Tibial artery (tissue), 4 donors: ENCODE data around the gene ALOX5AP.
A peak's percentile ranks its signal among the peaks of the same experiment; 100 is the strongest.

Source experiments
- DNase-seq, 2 donors: peaks; one replicate each; pipeline ENCODE4 v3.0.0-alpha.2; 2019
- H3K27ac ChIP-seq, 2 donors: fragments of 200-600 bp; sonication (generic) in 1 of 2; 1 replicate in 1 of 2; 2 replicates in 1 of 2; pipeline ENCODE4 v1.5.1; 2018 to 2019; ENCODE audit warnings: mild to moderate bottlenecking in 1 of 2
- H3K27me3 ChIP-seq, 2 donors: fragments of 200-600 bp; sonication (generic) in 1 of 2; one replicate each; pipeline versions ENCODE4 v1.5.1 to v1.6.0; 2016 to 2019
- H3K36me3 ChIP-seq, 3 donors: fragments of 200-600 bp; sonication (generic) in 2 of 3; one replicate each; pipeline ENCODE4 v1.5.1; 2016 to 2019; ENCODE audit warnings: mild to moderate bottlenecking in 2 of 3
- H3K4me1 ChIP-seq, 4 donors: fragments of 200-600 bp; sonication (generic) in 2 of 4; 1 replicate in 3 of 4; 2 replicates in 1 of 4; pipeline ENCODE4 v1.5.1; 2016 to 2019
- H3K4me3 ChIP-seq, 2 donors: fragments of 200-600 bp; sonication (generic) in 1 of 2; 1 replicate in 1 of 2; 2 replicates in 1 of 2; pipeline ENCODE4 v1.5.1; 2018 to 2019; ENCODE audit warnings: mild to moderate bottlenecking in 2 of 2
- H3K9me3 ChIP-seq, 3 donors: fragments of 200-600 bp; sonication (generic) in 1 of 3; one replicate each; pipeline ENCODE4 v1.5.1; 2016 to 2019
- intact Hi-C: fragments of 100-400 bp; cut with DNase I; formaldehyde crosslinking; loops from one replicate; pipeline ENCODE4 v1.15.0; 2023; ENCODE audit warnings: low total_unique reads
- TF ChIP-seq, protein P1 (sequence below), 2 experiments: fragments of 200-600 bp in 1 of 2; fragments of 450-650 bp in 1 of 2; IDR thresholded peaks; one replicate each; pipeline ENCODE4 v1.5.1; 2017 to 2019; ENCODE audit warnings: antibody characterized with exemption in 2 of 2, mild to moderate bottlenecking in 1 of 2, moderate library complexity in 1 of 2

ALOX5AP gene

DNA sequence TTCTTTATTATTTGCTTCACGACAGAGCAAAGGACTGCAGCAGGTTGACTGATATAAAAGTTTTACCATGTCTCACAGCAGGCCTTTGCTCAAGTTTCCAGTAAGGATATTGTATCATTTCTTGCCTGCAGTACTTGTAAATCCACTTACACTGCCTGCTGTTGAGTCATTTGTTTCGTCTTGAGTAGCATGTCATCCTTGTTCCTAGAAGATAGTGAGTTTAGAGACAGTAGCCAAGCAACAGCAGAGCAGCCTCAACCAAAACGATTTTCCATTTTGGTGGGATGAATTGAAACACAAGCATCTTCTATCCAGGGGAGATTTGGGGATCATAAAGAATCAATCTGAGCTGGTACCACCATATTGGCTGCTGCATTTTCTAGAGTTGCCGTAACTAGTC, 24.0 kb upstream of the ALOX5AP start:
- intact Hi-C loops = no loop called here
- Histone ChIP-seq H3K27me3 (no peaks in the 10 kb centered on the region), H3K27ac (no peak overlapping the region), H3K36me3 (no peaks in the 10 kb centered on the region), H3K4me3 (no peak overlapping the region), H3K9me3 (no peaks in the 10 kb centered on the region), H3K4me1 (peaks cover 0 to 21% (median 0%) of the 10 kb centered on the region in 4 donors)
- no peak for DNase-seq
- TF ChIP-seq, protein P1, sequence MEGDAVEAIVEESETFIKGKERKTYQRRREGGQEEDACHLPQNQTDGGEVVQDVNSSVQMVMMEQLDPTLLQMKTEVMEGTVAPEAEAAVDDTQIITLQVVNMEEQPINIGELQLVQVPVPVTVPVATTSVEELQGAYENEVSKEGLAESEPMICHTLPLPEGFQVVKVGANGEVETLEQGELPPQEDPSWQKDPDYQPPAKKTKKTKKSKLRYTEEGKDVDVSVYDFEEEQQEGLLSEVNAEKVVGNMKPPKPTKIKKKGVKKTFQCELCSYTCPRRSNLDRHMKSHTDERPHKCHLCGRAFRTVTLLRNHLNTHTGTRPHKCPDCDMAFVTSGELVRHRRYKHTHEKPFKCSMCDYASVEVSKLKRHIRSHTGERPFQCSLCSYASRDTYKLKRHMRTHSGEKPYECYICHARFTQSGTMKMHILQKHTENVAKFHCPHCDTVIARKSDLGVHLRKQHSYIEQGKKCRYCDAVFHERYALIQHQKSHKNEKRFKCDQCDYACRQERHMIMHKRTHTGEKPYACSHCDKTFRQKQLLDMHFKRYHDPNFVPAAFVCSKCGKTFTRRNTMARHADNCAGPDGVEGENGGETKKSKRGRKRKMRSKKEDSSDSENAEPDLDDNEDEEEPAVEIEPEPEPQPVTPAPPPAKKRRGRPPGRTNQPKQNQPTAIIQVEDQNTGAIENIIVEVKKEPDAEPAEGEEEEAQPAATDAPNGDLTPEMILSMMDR (IDR thresholded peaks at IDR 0.05) = no peak

DNA sequence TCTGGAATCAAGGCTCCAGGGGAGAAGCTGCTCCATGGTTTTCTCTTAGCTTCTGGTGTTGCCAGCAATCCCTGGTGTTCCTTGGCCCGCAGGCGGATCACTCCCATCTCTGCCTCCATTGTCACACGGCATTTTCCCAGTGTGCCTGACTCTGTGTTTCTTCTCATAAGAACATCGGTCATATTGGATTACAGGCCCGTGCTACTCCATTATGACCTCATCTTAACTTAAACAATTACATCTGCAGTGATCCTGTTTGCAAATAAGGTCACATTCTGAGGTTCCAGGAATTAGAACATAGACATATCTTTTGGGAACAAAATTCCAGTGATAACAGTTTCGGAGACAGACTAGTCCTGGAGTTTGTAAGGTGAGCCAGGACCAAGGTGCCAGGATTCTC, 23.5 kb upstream of the ALOX5AP start:
- Histone ChIP-seq H3K4me1 (peaks cover 0 to 18% (median 0%) of the 10 kb centered on the region in 4 donors), H3K36me3 (no peaks in the 10 kb centered on the region), H3K27me3 (no peaks in the 10 kb centered on the region), H3K27ac (no peak overlapping the region), H3K4me3 (no peak overlapping the region), H3K9me3 (no peaks in the 10 kb centered on the region)
- TF ChIP-seq, protein P1 (IDR thresholded peaks at IDR 0.05) = no peak
- intact Hi-C loops = no loop called here
- no peak for DNase-seq

DNA sequence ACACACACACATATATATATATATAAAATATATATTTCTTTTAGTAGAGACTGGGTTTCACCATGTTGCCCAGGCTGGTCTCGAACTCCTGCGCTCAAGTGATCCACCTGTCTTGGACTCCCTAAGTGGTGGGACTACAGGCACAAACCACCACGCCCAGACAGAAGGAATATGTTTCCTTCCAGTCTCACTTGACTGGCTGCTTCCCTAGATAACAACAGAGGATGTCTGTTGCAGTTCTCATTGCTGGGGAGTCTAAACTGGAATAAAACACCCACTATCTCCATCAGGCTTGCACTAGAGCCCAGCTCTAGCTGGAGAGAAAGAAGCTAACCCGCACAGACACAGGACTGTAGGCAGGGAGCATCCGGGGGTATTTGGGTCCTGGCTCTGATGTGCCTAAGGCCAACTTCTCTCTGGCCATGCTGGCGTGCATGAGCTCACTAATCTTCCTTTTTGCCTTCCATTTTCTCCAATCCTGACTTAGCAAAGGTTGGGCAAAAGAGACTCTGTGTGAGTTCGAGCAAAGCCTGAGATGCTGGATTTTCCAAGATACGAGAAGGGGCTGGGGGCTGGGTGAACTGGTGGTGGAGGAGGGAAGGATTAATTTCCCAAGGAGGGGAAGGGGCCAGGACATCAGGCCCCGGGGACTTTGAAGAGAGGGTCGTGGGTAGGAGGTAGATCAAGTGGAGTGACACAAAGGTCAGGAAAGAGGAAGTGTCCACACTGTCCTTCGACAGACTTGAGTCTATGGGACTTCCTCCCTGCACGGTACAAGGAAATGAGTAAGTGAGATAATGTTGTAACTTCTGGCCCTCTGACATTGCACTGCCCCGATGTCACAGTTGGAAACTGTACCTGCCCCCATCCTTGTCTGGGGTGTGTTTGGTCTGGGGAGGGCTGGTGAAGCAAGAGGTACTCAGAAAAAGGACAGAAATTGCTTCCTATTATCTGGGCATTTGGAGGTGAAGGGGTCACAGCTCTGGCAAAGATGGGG, 22.5 kb upstream of the ALOX5AP start:
- H3K36me3 ChIP-seq = no peaks in the 10 kb centered on the region
- intact Hi-C loops = no loop called here
- peaks cover 0 to 10% (median 0%) of the 10 kb centered on the region in 4 donors for H3K4me1 ChIP-seq
- H3K27me3 ChIP-seq = no peaks in the 10 kb centered on the region
- TF ChIP-seq, protein P1 (IDR thresholded peaks at IDR 0.05) = no peak
- no peaks in the 10 kb centered on the region for H3K9me3 ChIP-seq
- DNase-seq = peak in 1 of 2 donors; percentile 35
- no peak overlapping the region for H3K4me3 ChIP-seq
- H3K27ac ChIP-seq = no peak overlapping the region

DNA sequence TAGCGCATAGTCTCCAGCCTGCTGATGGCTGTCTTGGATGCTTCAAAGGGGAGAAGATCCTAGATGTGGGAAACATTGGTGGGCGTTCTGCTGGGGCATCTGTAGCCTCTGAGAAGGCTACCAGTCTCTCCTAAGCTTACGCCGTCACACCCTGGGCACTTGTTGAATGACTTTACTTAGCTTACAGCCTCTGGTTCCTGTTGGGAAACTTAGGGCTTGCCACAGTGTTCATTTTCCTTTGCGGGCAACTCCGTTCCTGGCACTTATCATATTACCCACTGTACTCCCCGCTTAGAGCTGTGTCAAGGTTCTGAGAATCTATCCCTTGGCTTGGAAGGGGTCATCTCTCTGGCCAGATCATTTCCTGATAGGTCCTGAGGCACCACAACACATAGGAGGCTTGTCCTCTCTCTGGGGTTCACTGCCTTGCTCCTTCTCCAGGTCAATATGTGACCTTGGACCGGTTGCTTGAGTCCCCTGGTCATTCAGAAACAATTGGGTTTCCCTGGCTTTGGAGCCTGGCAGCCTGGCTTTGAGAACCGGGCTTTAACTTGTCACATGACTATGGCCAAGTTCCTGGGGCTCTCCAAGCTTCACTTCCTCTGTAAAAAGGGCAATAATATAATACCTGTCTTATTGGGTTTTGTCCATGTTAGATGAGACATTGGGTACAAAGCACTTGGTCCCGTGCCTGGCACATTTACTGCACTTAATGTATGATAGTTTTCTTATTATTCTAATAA, 20.5 kb upstream of the ALOX5AP start:
- Histone ChIP-seq H3K4me1 (no peaks in the 10 kb centered on the region), H3K27ac (no peak overlapping the region), H3K9me3 (no peaks in the 10 kb centered on the region), H3K27me3 (no peaks in the 10 kb centered on the region), H3K4me3 (no peak overlapping the region), H3K36me3 (no peaks in the 10 kb centered on the region)
- intact Hi-C loops = no loop called here
- TF ChIP-seq, protein P1 (IDR thresholded peaks at IDR 0.05) = no peak
- no peak for DNase-seq

DNA sequence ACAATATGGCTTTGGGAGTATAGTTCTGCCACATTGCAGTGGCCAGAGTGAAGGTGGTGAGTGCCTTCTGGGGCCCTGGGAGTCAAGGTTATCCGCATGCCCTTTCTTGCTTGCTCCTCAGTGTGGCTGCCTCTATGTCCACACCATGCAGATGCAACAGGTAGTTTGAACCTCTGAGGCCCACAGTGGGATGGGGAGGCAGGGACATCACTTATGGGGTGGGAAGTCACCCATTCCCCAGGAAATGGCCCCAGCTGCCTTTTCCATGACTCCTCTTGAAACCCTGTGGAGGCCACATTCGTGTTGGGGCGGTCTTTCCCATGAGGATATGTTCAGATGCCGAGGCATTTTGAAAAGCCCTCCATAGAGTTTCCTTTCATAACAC, 20.0 kb upstream of the ALOX5AP start:
- Histone ChIP-seq H3K36me3 (no peaks in the 10 kb centered on the region), H3K4me3 (no peak overlapping the region), H3K4me1 (no peaks in the 10 kb centered on the region), H3K27ac (no peak overlapping the region), H3K9me3 (no peaks in the 10 kb centered on the region), H3K27me3 (no peaks in the 10 kb centered on the region)
- no peak for DNase-seq
- TF ChIP-seq, protein P1 (IDR thresholded peaks at IDR 0.05) = no peak
- intact Hi-C loops = no loop called here
